Osteoblast (primary cell): ENCODE results near the gene ARHGAP44. TPM values are rescaled to one million over a fixed set of nuclear protein-coding genes. Genes with fewer than 3 reads are reported as not detected.
A peak's percentile ranks its signal among the peaks of the same experiment; 100 is the strongest.

Source experiments
- DNase-seq: peaks from one replicate; pipeline ENCODE4 v3.0.0; 2011; ENCODE audit warnings: low spot score, mixed read lengths; ENCODE audit not compliant: insufficient read length; ENCODE audit errors: missing footprints
- H2AFZ ChIP-seq: 2 replicates; pipeline ENCODE4 v1.6.0; 2011; ENCODE audit warnings: mild to moderate bottlenecking, low read length
- H3K27ac ChIP-seq: 2 replicates; pipeline ENCODE4 v1.5.1; 2011; ENCODE audit warnings: mild to moderate bottlenecking, low read depth, low read length, moderate library complexity
- H3K27me3 ChIP-seq: 2 replicates; pipeline ENCODE4 v1.6.0; 2012; ENCODE audit warnings: mild to moderate bottlenecking, control low read depth, inconsistent platforms, low read length, moderate library complexity; ENCODE audit not compliant: insufficient read depth
- H3K36me3 ChIP-seq: 2 replicates; pipeline ENCODE4 v1.5.1; 2011; ENCODE audit warnings: mild to moderate bottlenecking, low read length, control low read depth, moderate library complexity; ENCODE audit not compliant: insufficient read depth
- H3K4me1 ChIP-seq: 2 replicates; pipeline ENCODE4 v1.5.1; 2011; ENCODE audit warnings: mild to moderate bottlenecking, low read length, control low read depth, moderate library complexity; ENCODE audit not compliant: insufficient read depth
- H3K4me2 ChIP-seq: 2 replicates; pipeline ENCODE4 v1.6.0; 2011; ENCODE audit warnings: mild to moderate bottlenecking, low read length; ENCODE audit not compliant: insufficient read depth
- H3K4me3 ChIP-seq: fragments of 200-600 bp; sonication (generic); 3 replicates; pipeline ENCODE4 v1.5.1; 2012; ENCODE audit warnings: mild to moderate bottlenecking, low read length, inconsistent platforms; ENCODE audit not compliant: insufficient read depth
- H3K79me2 ChIP-seq: 2 replicates; pipeline ENCODE4 v1.6.0; 2012; ENCODE audit warnings: mild to moderate bottlenecking, low read length, control low read depth, inconsistent platforms; ENCODE audit not compliant: insufficient read depth
- H3K9me3 ChIP-seq: 2 replicates; pipeline ENCODE4 v1.5.1; 2011; ENCODE audit warnings: low read depth, low read length, control low read depth
- H4K20me1 ChIP-seq: 2 replicates; pipeline ENCODE4 v1.6.0; 2012; ENCODE audit warnings: mild to moderate bottlenecking, low read length, control low read depth; ENCODE audit not compliant: insufficient read depth
- CTCF ChIP-seq: IDR thresholded peaks from 2 replicates; pipeline ENCODE4 v1.5.1; 2011; ENCODE audit warnings: mild to moderate bottlenecking, low read depth, low read length, moderate library complexity; ENCODE audit errors: extremely low read depth
- total RNA-seq: library from RNA; depleted of rRNA; stranded (reverse); fragments of >200 nt; gene quantifications from 2 replicates; pipeline ENCODE4 v1.2.3, GENCODE V29; 2012

The ARHGAP44 gene
- total RNA-seq, 1 donor = 4.3 TPM

- Histone ChIP-seq H3K9me3 (no peaks in the 10 kb centered on the region), H4K20me1 (no peaks in the 10 kb centered on the region), H3K36me3 (no peaks in the 10 kb centered on the region), H3K4me1 (no peaks in the 10 kb centered on the region), H3K27me3 (no peaks in the 10 kb centered on the region), H3K4me2 (no peak overlapping the region), H3K27ac (no peak overlapping the region), H3K4me3 (no peak overlapping the region), H2AFZ (no peak overlapping the region), H3K79me2 (no peaks in the 10 kb centered on the region)
- no peak for TF ChIP-seq CTCF
- peak; percentile 15 for DNase-seq
Observed at GRCh38 chr17:12850996-12851395, 61.7 kb downstream of the ARHGAP44 start.

GRCh38 chr17:12851901-12852435 lies 62.7 kb downstream of the ARHGAP44 start:
- H3K27me3 ChIP-seq = no peaks in the 10 kb centered on the region
- H4K20me1 ChIP-seq = no peaks in the 10 kb centered on the region
- peak; percentile 46 for DNase-seq
- no peak overlapping the region for H3K4me3 ChIP-seq
- H3K4me1 ChIP-seq = no peaks in the 10 kb centered on the region
- H2AFZ ChIP-seq = no peak overlapping the region
- no peaks in the 10 kb centered on the region for H3K36me3 ChIP-seq
- no peak overlapping the region for H3K4me2 ChIP-seq
- TF ChIP-seq CTCF = no peak
- no peaks in the 10 kb centered on the region for H3K79me2 ChIP-seq
- H3K27ac ChIP-seq = no peak overlapping the region
- no peaks in the 10 kb centered on the region for H3K9me3 ChIP-seq

GRCh38 chr17:12853921-12854320 lies 64.6 kb downstream of the ARHGAP44 start:
- H3K4me2 ChIP-seq = no peak overlapping the region
- peak; percentile 14 for DNase-seq
- no peaks in the 10 kb centered on the region for H4K20me1 ChIP-seq
- no peak overlapping the region for H3K27ac ChIP-seq
- H3K4me1 ChIP-seq = no peaks in the 10 kb centered on the region
- H2AFZ ChIP-seq = no peak overlapping the region
- H3K79me2 ChIP-seq = no peaks in the 10 kb centered on the region
- TF ChIP-seq CTCF = no peak
- H3K27me3 ChIP-seq = no peaks in the 10 kb centered on the region
- H3K36me3 ChIP-seq = no peaks in the 10 kb centered on the region
- H3K4me3 ChIP-seq = no peak overlapping the region
- no peaks in the 10 kb centered on the region for H3K9me3 ChIP-seq

GRCh38 chr17:12856416-12856815 lies 67.1 kb downstream of the ARHGAP44 start:
- H3K9me3 ChIP-seq = no peaks in the 10 kb centered on the region
- TF ChIP-seq CTCF = no peak
- DNase-seq = no peak

More at GRCh38 chr17:12856416-12856815, 67.1 kb downstream of the ARHGAP44 start:
- H3K4me1 ChIP-seq = no peaks in the 10 kb centered on the region
- H2AFZ ChIP-seq = no peak overlapping the region
- no peak overlapping the region for H3K4me3 ChIP-seq
- H3K36me3 ChIP-seq = no peaks in the 10 kb centered on the region
- no peaks in the 10 kb centered on the region for H3K79me2 ChIP-seq
- no peaks in the 10 kb centered on the region for H4K20me1 ChIP-seq
- H3K27me3 ChIP-seq = no peaks in the 10 kb centered on the region
- H3K27ac ChIP-seq = no peak overlapping the region
- no peak overlapping the region for H3K4me2 ChIP-seq
